ENCODE results near the gene SCAMP4.

The SCAMP4 gene

GRCh38 chr19:1865172-1866010 lies 39.8 kb upstream of the SCAMP4 start:
- Mint-ChIP-seq H3K9me3 (no peaks in the 10 kb centered on the region), H3K27me3 (ENCODE audit: low read depth, poor library complexity) (peaks cover 25% of the 10 kb centered on the region), H3K4me1 (peaks cover 11% of the 10 kb centered on the region), H3K36me3 (ENCODE audit: low read depth) (peaks cover 3% of the 10 kb centered on the region), H3K4me3 (peak overlapping the region; percentile 52), H3K27ac (no peak overlapping the region)
- no peak for DNase-seq
- TF ChIP-seq CTCF (IDR thresholded peaks at IDR 0.05): no peak

- Mint-ChIP-seq H3K4me3 (no peak overlapping the region), H3K4me1 (peaks cover 3% of the 10 kb centered on the region), H3K27ac (no peak overlapping the region), H3K27me3 (ENCODE audit: low read depth, poor library complexity) (peaks cover 11% of the 10 kb centered on the region), H3K9me3 (no peaks in the 10 kb centered on the region), H3K36me3 (ENCODE audit: low read depth) (peaks cover 9% of the 10 kb centered on the region)
- DNase-seq: no peak
- TF ChIP-seq CTCF (IDR thresholded peaks at IDR 0.05): no peak
Measured at GRCh38 chr19:1866693-1867348, 38.4 kb upstream of the SCAMP4 start.

GRCh38 chr19:1867349-1867724 lies 37.9 kb upstream of the SCAMP4 start:
- H3K27ac Mint-ChIP-seq: no peak overlapping the region
- no peak for TF ChIP-seq CTCF (IDR thresholded peaks at IDR 0.05)
- no peaks in the 10 kb centered on the region for H3K9me3 Mint-ChIP-seq
- peaks cover 9% of the 10 kb centered on the region for H3K36me3 Mint-ChIP-seq (ENCODE audit: low read depth)
- H3K4me1 Mint-ChIP-seq: no peaks in the 10 kb centered on the region
- H3K27me3 Mint-ChIP-seq (ENCODE audit: low read depth, poor library complexity): peaks cover 6% of the 10 kb centered on the region
- no peak for DNase-seq
- no peak overlapping the region for H3K4me3 Mint-ChIP-seq

- H3K4me3 Mint-ChIP-seq: no peak overlapping the region
- peaks cover 3% of the 10 kb centered on the region for H3K4me1 Mint-ChIP-seq
- TF ChIP-seq CTCF (IDR thresholded peaks at IDR 0.05): no peak
- peak overlapping the region; percentile 59 for H3K27ac Mint-ChIP-seq
- H3K9me3 Mint-ChIP-seq: no peaks in the 10 kb centered on the region
- H3K36me3 Mint-ChIP-seq (ENCODE audit: low read depth): peaks cover 9% of the 10 kb centered on the region
- no peak for DNase-seq
- no peaks in the 10 kb centered on the region for H3K27me3 Mint-ChIP-seq (ENCODE audit: low read depth, poor library complexity)
Measured at GRCh38 chr19:1868971-1869370, 36.2 kb upstream of the SCAMP4 start.

GRCh38 chr19:1871140-1871597 lies 34.0 kb upstream of the SCAMP4 start:
- no peak for DNase-seq
- no peak for TF ChIP-seq CTCF (IDR thresholded peaks at IDR 0.05)
- H3K27ac Mint-ChIP-seq: no peak overlapping the region
- no peak overlapping the region for H3K4me3 Mint-ChIP-seq
- H3K4me1 Mint-ChIP-seq: peaks cover 18% of the 10 kb centered on the region
- no peaks in the 10 kb centered on the region for H3K27me3 Mint-ChIP-seq (ENCODE audit: low read depth, poor library complexity)
- H3K9me3 Mint-ChIP-seq: no peaks in the 10 kb centered on the region
- peaks cover 9% of the 10 kb centered on the region for H3K36me3 Mint-ChIP-seq (ENCODE audit: low read depth)
